Gastroesophageal sphincter (tissue), 4 donors: ENCODE measurements around the gene ADCK2. TPM values are rescaled to one million over a fixed set of nuclear protein-coding genes. Genes with fewer than 3 reads are reported as not detected.
A peak's percentile ranks its signal among the peaks of the same experiment; 100 is the strongest.

Experiments used
- ATAC-seq: fragments of 150-250 bp; one replicate; pipeline ENCODE4 v1.9.1; 2016; ENCODE audit warnings: mild to moderate bottlenecking, moderate library complexity
- H3K27ac ChIP-seq, 4 donors: fragments of 200-600 bp; sonication (generic) in 3 of 4; 1 replicate in 3 of 4; 2 replicates in 1 of 4; pipeline ENCODE4 v1.5.1; 2016 to 2019
- H3K27me3 ChIP-seq: fragments of 200-600 bp; sonication (generic); one replicate; pipeline ENCODE4 v1.5.1; 2019
- H3K36me3 ChIP-seq, 2 donors: fragments of 200-600 bp; sonication (generic); one replicate each; pipeline ENCODE4 v1.5.1; 2019; ENCODE audit warnings: control low read depth in 1 of 2
- H3K4me1 ChIP-seq, 3 donors: fragments of 200-600 bp; sonication (generic); 1 replicate in 2 of 3; 2 replicates in 1 of 3; pipeline ENCODE4 v1.5.1; 2016 to 2019; ENCODE audit warnings: control low read depth in 2 of 3
- H3K4me3 ChIP-seq, 2 donors: fragments of 200-600 bp; sonication (generic); one replicate each; pipeline ENCODE4 v1.5.1; 2019; ENCODE audit warnings: mild to moderate bottlenecking in 1 of 2, moderate library complexity in 1 of 2
- H3K9me3 ChIP-seq, 3 donors: fragments of 200-600 bp; sonication (generic); one replicate each; pipeline ENCODE4 v1.5.1; 2017 to 2019; ENCODE audit warnings: control low read depth in 2 of 3
- EP300 ChIP-seq: sonication (generic); formaldehyde crosslinking; IDR thresholded peaks from one replicate; pipeline ENCODE4 v1.6.1; 2017; ENCODE audit warnings: antibody characterized with exemption, mild to moderate bottlenecking
- POLR2A ChIP-seq, 2 donors: fragments of 450-650 bp; IDR thresholded peaks; one replicate each; pipeline ENCODE4 v1.6.1; 2017; ENCODE audit warnings: antibody characterized with exemption in 2 of 2, mild to moderate bottlenecking in 2 of 2, moderate library complexity in 1 of 2
- POLR2AphosphoS5 ChIP-seq: sonication (generic); formaldehyde crosslinking; IDR thresholded peaks from one replicate; pipeline ENCODE4 v1.6.1; 2017; ENCODE audit warnings: antibody characterized with exemption
- WGBS, 2 donors: methylation state at CpG; one replicate each; pipeline ENCODE4 v1.1.5; 2018; ENCODE audit warnings: low coverage in 1 of 2; 5-methylcytosine and 5-hydroxymethylcytosine counted together
- total RNA-seq, 4 donors: library from RNA; depleted of rRNA; stranded (reverse); fragments of >200 nt; gene quantifications; one replicate each; pipeline ENCODE4 v1.1.0, GENCODE V29; 2016
- TF ChIP-seq, protein P1 (sequence below), 4 experiments: fragments of 200-600 bp in 2 of 4; fragments of 450-650 bp in 2 of 4; sonication (generic) in 1 of 4; IDR thresholded peaks; one replicate each; pipeline ENCODE4 v1.5.1; 2017 to 2019; ENCODE audit warnings: antibody characterized with exemption in 4 of 4, mild to moderate bottlenecking in 2 of 4, moderate library complexity in 2 of 4

ADCK2 gene
- total RNA-seq, 4 donors from 2014 or later, result 14.5 to 33.4 (median 22.4) TPM

DNA sequence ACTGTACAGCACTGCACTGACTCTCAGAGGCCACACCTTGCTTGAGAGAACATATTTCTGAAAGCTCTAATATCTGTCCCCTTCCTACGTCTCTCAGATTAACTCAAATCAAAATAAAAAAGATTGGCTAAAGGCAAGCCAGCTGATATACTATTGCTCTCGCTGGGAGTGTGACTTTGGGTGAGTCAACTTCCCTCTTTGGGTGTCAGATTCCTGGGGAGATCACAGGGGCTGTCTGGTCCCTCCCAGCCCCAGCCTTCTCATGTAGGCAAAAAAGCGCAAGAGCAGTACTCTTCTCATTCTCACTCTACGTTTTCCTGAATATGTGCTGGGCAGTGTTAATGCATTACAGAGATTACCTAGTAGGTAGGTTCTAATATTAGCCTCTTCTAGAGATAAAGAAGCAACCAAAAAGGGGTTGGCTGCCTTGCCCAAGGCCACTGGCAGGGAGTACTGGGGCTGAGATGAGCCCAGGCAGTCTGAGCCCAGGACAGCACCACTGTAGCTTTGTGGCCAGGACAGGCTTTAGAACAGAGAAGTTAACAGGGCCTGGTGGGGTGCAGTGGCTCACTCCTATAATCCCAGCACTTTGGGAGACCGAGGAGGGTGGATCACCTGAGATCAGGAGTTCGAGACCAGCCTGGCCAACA lies 23.1 kb upstream of the ADCK2 start:
- no peak overlapping the region for H3K27ac ChIP-seq
- H3K27me3 ChIP-seq, result no peaks in the 10 kb centered on the region
- H3K36me3 ChIP-seq, result no peaks in the 10 kb centered on the region
- H3K4me1 ChIP-seq, result peaks cover 0 to 28% (median 13%) of the 10 kb centered on the region in 3 donors
- TF ChIP-seq EP300 (no peak), POLR2AphosphoS5 (no peak), POLR2A (IDR thresholded peaks at IDR 0.05) (no peak)
- TF ChIP-seq, protein P1, sequence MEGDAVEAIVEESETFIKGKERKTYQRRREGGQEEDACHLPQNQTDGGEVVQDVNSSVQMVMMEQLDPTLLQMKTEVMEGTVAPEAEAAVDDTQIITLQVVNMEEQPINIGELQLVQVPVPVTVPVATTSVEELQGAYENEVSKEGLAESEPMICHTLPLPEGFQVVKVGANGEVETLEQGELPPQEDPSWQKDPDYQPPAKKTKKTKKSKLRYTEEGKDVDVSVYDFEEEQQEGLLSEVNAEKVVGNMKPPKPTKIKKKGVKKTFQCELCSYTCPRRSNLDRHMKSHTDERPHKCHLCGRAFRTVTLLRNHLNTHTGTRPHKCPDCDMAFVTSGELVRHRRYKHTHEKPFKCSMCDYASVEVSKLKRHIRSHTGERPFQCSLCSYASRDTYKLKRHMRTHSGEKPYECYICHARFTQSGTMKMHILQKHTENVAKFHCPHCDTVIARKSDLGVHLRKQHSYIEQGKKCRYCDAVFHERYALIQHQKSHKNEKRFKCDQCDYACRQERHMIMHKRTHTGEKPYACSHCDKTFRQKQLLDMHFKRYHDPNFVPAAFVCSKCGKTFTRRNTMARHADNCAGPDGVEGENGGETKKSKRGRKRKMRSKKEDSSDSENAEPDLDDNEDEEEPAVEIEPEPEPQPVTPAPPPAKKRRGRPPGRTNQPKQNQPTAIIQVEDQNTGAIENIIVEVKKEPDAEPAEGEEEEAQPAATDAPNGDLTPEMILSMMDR (IDR thresholded peaks at IDR 0.05), result no peak
- no peak for ATAC-seq
- WGBS, 2 donors, result 75 to 90% methylated on average over 2 to 3 of the region's 6 CpGs
- no peak overlapping the region for H3K4me3 ChIP-seq
- no peaks in the 10 kb centered on the region for H3K9me3 ChIP-seq

DNA sequence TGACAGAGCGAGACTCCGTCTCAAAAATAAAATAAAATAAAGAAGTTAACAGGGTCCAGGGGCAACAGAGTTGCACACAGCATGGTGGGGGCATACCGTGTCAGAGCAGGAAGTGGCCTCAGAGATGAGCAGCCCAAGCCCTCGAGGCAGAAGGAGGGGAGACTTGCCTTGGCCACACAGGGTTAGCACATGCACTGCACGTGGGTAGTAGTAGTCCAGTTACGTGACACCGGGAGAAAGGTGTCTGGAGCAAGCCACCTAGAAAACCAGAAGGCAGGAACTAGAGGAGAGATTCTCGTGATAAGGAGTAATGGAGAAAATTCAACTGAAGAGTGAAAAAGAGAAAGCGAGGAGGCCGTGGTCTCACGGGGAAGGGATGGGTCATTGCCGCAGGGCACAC lies 22.4 kb upstream of the ADCK2 start:
- Histone ChIP-seq H3K27me3 (no peaks in the 10 kb centered on the region), H3K4me1 (peaks cover 0 to 28% (median 13%) of the 10 kb centered on the region in 3 donors), H3K36me3 (no peaks in the 10 kb centered on the region), H3K27ac (no peak overlapping the region), H3K4me3 (no peak overlapping the region), H3K9me3 (no peaks in the 10 kb centered on the region)
- WGBS, 2 donors, result 85 to 95% methylated on average over 7 to 12 of the region's 12 CpGs
- no peak for TF ChIP-seq POLR2A (IDR thresholded peaks at IDR 0.05)
- TF ChIP-seq, protein P1 (IDR thresholded peaks at IDR 0.05), result no peak
- no peak for TF ChIP-seq POLR2AphosphoS5
- no peak for TF ChIP-seq EP300
- ATAC-seq, result no peak

DNA sequence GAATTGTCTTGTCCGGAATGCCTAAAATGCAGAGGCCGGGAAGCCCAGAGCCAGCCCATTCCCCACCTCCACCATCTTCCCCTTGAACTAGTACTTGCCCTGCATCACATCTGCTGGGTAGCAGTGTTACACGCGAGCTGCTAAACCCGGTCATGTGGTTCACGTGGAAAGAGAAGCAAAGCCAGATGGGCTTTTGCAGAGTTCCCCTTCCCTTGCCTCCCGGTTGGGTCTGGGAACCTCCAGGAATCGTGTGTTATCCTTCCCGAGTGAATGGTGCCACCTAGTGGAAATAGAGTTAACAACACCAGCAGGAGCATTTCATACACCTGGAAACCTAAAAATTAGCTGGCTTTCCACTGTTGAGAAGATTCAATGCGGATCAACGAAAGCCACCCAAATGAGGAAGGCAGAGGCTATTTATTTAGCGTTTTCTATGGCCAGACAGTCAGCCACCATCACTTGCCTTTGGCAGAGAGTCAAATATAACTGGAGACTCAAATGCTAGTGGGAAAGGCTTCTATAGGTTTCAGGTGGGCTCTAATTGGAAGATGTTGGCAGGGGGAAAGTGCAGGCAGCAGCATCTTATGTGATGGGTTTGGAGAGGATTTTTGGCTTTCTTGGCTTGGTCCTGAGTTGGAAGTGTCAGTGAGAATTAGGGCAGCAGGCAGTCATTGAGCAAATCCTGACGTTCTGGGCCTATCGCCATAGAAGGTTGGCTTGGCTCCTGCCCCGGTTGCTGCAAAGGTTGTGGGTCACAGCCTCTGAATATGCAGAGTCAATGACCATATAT lies 19.2 kb upstream of the ADCK2 start:
- Histone ChIP-seq H3K36me3 (no peaks in the 10 kb centered on the region), H3K27ac (peak overlapping the region in 2 of 4 donors; percentile 38 to 58), H3K4me1 (peaks cover 0 to 37% (median 10%) of the 10 kb centered on the region in 3 donors), H3K9me3 (no peaks in the 10 kb centered on the region), H3K4me3 (no peak overlapping the region), H3K27me3 (no peaks in the 10 kb centered on the region)
- no peak for TF ChIP-seq POLR2AphosphoS5
- TF ChIP-seq, protein P1 (IDR thresholded peaks at IDR 0.05), result peak; percentile 87 to 96 (median 91)
- no peak for TF ChIP-seq POLR2A (IDR thresholded peaks at IDR 0.05)
- 9 to 17% methylated on average over 7 to 8 of the region's 15 CpGs for WGBS, 2 donors
- ATAC-seq, result peak; percentile 59

DNA sequence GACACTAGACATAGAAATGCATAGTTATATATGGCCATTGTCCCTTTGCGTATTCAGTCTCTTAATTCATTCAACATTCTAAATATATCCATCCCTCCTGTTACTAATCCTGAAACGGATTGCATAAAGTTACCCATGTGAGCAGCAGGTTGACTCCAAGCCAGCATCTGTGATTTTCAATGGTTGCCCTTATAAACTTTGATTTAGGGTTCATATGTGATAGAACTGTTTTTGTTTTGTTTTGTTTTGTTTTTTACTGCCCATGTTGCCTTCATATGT lies 18.7 kb upstream of the ADCK2 start:
- no peaks in the 10 kb centered on the region for H3K27me3 ChIP-seq
- 37 to 41% methylated on average over 2 of the region's 2 CpGs for WGBS, 2 donors
- ATAC-seq, result no peak
- no peaks in the 10 kb centered on the region for H3K36me3 ChIP-seq
- TF ChIP-seq POLR2AphosphoS5 (no peak), POLR2A (IDR thresholded peaks at IDR 0.05) (no peak), EP300 (no peak)
- TF ChIP-seq, protein P1 (IDR thresholded peaks at IDR 0.05), result no peak
- H3K4me1 ChIP-seq, result peaks cover 0 to 37% (median 10%) of the 10 kb centered on the region in 3 donors
- no peak overlapping the region for H3K4me3 ChIP-seq
- H3K27ac ChIP-seq, result peak overlapping the region in 1 of 4 donors; percentile 58
- H3K9me3 ChIP-seq, result no peaks in the 10 kb centered on the region

DNA sequence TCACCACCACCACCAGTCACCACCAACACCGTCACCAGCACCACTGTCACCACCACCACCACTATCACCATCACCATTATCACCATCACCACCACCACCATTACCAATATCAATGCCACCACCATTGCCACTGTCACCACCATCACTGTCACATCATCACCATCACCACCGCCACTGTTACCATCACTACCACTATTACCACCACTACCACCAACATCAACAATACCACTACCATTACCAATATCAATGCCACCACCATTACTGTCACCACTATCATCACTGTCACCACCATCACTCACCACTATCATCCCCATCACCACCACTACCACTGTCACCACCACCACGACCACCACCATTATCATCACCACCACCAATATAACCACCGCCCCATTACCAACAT lies 18.1 kb upstream of the ADCK2 start:
- WGBS, 2 donors, result 94 to 98% methylated on average over 4 of the region's 4 CpGs
- Histone ChIP-seq H3K36me3 (no peaks in the 10 kb centered on the region), H3K27me3 (no peaks in the 10 kb centered on the region), H3K4me1 (peaks cover 0 to 37% (median 10%) of the 10 kb centered on the region in 3 donors), H3K9me3 (no peaks in the 10 kb centered on the region), H3K27ac (no peak overlapping the region), H3K4me3 (no peak overlapping the region)
- TF ChIP-seq, protein P1 (IDR thresholded peaks at IDR 0.05), result no peak
- TF ChIP-seq POLR2A (IDR thresholded peaks at IDR 0.05) (no peak), POLR2AphosphoS5 (no peak), EP300 (no peak)
- ATAC-seq, result no peak
